Measurements from ENCODE around the gene FBLN2.

GRCh38 chr3:13685721-13686120, 136.8 kb downstream of the FBLN2 start:
- TF ChIP-seq CTCF (IDR thresholded peaks at IDR 0.05) (no peak), POLR2A (IDR thresholded peaks at IDR 0.05; ENCODE audit: low read depth) (no peak)

All from esophagus muscularis mucosa (tissue), 3 donors.